GM19239 (cell line): ENCODE results near the gene ATXN1.

Source experiments
- DNase-seq: peaks from one replicate; pipeline ENCODE4 v3.0.0; 2011; ENCODE audit warnings: low spot score; ENCODE audit not compliant: insufficient read length
- FAIRE-seq: peaks from 2 replicates; lab custom pipeline; 2011; peaks lifted over from hg19 to GRCh38; lab: Jason Lieb, UNC

Gene ATXN1

DNA sequence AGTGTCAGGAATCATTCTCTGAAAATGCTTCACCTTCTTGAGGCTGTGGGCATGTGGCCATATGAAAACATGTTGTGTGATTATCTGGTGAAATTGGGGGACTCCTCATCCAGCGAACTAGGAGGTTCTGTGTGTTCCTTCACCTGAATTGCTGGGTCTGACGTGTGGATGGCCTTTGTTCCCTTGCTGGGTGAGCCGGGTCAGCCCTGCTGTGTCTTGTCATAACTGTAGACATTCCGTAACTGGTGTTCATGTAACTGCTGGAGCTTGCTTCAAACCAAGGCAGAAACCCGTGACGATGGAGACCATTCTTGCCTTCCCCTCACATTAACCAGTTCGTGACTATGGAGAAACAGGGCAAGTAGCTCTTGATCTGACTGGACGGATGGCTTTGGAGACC is 399.4 kb downstream of the ATXN1 start:
- DNase-seq (no peak), FAIRE-seq (no peak)

DNA sequence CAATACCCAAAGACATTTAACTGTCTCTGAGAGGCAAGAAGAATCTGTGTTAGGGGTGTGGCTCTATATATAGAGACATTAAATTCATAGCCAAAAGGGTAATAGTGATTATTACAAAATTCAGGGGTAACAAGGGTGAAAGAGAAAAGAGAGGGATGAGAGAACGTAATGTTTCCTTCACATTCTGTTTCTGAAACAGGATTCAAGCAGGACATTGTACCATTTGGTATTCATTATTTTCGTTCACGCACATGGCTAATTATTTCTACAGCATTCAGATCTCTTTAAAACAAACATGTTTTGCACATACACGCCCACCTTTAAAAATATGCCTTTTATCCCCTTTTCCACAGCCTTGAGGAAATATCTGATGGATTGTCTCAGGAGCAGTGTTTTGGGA is 400.1 kb downstream of the ATXN1 start:
- DNase-seq (no peak), FAIRE-seq (no peak)

DNA sequence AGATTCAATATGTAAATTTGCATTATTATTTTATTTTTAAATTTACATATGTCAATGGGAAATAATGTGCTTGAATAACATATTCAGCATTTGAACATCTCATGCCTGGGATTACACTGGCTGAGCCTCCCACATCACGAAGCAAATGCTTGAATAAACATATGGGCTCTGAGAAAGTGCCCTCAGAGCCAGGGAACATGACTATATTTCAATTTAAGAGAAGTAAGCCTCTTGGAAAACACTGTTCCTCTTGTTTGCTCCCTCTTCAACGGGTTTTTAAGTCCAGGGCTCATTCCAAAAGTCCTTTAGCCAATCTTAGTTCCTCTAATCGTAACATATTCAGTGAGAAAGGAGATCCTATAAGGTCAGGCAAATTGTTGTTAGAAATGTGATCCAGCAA is 400.9 kb downstream of the ATXN1 start:
- DNase-seq (no peak), FAIRE-seq (no peak)

DNA sequence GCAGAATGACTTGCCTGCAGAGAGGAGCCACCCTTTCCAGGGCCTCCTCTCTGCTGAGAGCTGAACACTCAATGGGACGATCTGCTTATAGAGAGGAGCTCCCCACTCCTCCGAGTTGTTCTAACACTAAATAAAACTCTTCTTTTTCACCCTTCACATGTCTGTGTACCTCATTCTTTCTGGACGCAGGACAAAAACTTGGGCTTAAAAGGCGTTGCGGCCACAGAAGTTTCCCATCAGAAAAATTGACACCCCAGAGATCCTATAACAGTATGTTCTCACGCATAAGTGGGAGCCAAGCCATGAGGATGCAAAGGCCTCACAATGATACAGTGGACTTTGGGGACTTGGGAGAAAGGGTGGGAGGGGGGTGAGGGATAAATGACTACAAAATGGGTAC is 401.7 kb downstream of the ATXN1 start:
- no peak for FAIRE-seq

GRCh38 chr6:16358531-16359138 is 402.6 kb downstream of the ATXN1 start:
- FAIRE-seq (no peak), DNase-seq (no peak)

More for the DNA sequence above, 401.7 kb downstream of the ATXN1 start:
- DNase-seq, result no peak

DNA sequence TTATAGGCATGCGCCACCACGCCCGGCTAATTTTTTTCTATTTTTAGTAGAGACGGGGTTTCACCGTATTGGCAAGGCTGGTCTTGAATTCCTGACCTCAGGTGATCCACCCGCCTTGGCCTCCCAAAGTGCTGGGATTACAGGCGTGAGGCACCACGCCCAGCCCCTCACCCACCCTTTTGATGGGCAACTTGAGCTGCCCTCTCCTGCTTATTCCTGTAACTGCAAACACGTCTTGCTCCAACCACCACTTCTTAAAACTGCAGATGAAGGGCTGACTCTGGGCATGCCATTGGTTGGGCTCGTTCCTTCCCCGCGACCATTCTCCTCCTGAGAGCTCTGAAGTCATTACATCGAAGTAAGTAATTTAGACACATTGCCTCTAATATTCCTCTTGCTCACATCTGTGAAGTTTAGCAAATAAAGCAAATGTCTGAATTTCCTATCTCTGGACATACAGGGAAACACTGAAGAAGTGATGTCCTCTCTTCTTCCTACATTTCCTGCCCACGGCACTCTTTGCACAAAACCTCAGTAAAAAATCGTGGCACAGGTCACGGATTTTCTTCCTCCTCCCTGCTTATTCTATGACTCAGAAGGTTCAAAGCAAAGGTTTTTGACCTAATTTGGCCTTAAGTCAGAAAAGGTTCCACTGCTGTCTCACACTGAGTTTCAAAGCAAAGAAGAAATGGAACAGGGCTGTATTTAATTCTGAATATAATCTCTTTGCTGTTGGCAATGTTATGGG is 405.4 kb downstream of the ATXN1 start:
- DNase-seq, result no peak

GRCh38 chr6:16355238-16355637 is 406.0 kb downstream of the ATXN1 start:
- no peak for FAIRE-seq

More for the DNA sequence above, 405.4 kb downstream of the ATXN1 start:
- no peak for FAIRE-seq

GRCh38 chr6:16354692-16355091 is 406.6 kb downstream of the ATXN1 start:
- no peak for FAIRE-seq
- no peak for DNase-seq

More at GRCh38 chr6:16355238-16355637, 406.0 kb downstream of the ATXN1 start:
- DNase-seq, result no peak

GRCh38 chr6:16352821-16353438 is 408.3 kb downstream of the ATXN1 start:
- no peak for FAIRE-seq

GRCh38 chr6:16352258-16352635 is 409.0 kb downstream of the ATXN1 start:
- DNase-seq, result no peak
- FAIRE-seq, result no peak

More at GRCh38 chr6:16352821-16353438, 408.3 kb downstream of the ATXN1 start:
- no peak for DNase-seq

- no peak for DNase-seq
- no peak for FAIRE-seq
Observed at GRCh38 chr6:16349544-16349943, 411.7 kb downstream of the ATXN1 start.

- DNase-seq, result no peak
- FAIRE-seq, result no peak
Observed at GRCh38 chr6:16346831-16347230, 414.4 kb downstream of the ATXN1 start.

- DNase-seq (no peak), FAIRE-seq (no peak)
Observed at GRCh38 chr6:16345449-16346330, 415.6 kb downstream of the ATXN1 start.

GRCh38 chr6:16344756-16345155 is 416.5 kb downstream of the ATXN1 start:
- FAIRE-seq (no peak), DNase-seq (no peak)

GRCh38 chr6:16343593-16343992 is 417.7 kb downstream of the ATXN1 start:
- FAIRE-seq (no peak), DNase-seq (no peak)

DNA sequence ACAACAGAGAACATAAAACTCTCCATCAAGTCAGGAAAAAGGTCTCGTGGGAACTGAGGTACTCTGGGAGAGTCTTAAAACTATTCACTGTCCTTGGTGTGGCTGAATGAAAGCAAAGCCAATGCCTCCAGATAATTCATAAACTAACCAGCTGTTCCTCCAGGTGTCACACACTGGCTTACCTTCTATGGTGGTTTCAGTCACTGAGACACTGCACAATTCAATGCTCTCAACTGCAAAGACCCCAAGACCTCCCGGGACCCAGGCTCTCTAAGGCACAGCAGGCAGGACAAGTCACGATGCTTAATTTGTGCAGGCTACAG is 422.0 kb downstream of the ATXN1 start:
- FAIRE-seq (no peak), DNase-seq (no peak)

- FAIRE-seq, result no peak
- no peak for DNase-seq
Observed at GRCh38 chr6:16338577-16339264, 422.5 kb downstream of the ATXN1 start.

DNA sequence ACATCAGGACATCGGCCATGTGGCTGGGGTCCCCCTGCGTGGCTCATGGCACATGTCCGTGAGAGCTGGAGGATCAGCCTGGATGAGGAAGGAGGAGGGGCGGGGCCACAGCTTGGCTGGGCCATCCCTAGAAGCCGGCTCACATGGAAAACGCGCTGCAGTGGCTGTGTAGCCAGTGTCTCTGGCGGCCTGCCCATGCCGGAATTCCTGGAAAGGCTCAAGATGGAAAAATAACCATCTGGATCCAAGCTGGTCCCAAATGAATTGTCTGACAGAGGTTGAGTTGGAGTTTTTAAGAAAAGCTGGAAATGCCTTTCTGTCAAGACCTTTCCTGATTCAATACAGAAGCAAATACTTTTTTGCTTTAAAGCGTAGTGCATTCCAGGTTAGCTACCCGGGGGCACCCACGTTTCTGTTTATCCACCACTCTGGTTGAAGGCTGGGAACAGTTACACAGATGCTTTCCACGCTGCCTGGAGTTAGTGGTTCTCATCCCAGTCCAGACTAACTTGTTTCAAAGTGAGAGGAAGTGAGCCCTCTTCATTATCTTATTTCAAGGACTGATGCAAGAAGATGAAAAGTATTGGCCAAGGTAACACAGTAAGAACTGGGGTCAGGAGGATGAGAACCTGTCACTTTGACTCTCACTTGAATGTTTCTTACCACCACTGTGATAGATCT is 423.8 kb downstream of the ATXN1 start:
- FAIRE-seq (no peak), DNase-seq (no peak)

DNA sequence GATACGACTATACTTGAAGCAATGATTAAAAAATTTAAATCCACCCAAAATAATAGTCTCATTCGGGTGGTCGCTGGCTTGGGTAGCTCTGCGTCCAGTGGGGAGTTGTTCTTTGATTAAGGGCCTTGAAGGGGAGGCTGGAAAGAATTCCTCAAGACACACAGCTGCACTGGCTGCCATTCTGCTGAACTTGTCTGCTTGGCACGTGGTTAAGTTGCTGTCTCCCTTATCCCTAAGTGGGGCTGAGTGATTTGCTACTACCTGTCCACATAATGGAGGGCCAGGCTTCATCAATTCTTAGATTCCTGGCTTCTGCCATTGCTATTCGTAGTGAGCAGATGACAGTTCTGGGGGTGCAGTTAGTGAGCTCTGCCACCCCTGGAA is 424.4 kb downstream of the ATXN1 start:
- no peak for FAIRE-seq

More for the DNA sequence above, 424.4 kb downstream of the ATXN1 start:
- DNase-seq, result no peak
